GM18511 (cell line): ENCODE results near the gene C3orf22.
"Not testable (repeated sequence)": the region's sequence is repeated elsewhere in the genome, so short reads cannot be mapped to it uniquely, and the experiment has no call there.

ENCODE experiments used
- ATAC-seq: cut with Tn5 transposase; IDR thresholded peaks from one replicate; pipeline ENCODE4 v1.9.1; 2021; ENCODE audit warnings: mild to moderate bottlenecking, moderate library complexity; ENCODE audit not compliant: unreplicated experiment

C3orf22 gene

GRCh38 chr3:126544596-126545281, 14.0 kb downstream of the C3orf22 start:
- no peak for ATAC-seq

- no peak for ATAC-seq
Observed at GRCh38 chr3:126543457-126544061, 15.2 kb downstream of the C3orf22 start.

- no peak for ATAC-seq
Observed at GRCh38 chr3:126542340-126543241, 16.1 kb downstream of the C3orf22 start.

GRCh38 chr3:126541628-126542339, 16.9 kb downstream of the C3orf22 start:
- ATAC-seq = no peak

- no peak for ATAC-seq
Observed at GRCh38 chr3:126540951-126541627, 17.6 kb downstream of the C3orf22 start.

GRCh38 chr3:126540342-126540849, 18.3 kb downstream of the C3orf22 start:
- ATAC-seq = no peak

- no peak for ATAC-seq
Observed at GRCh38 chr3:126539558-126540250, 19.0 kb downstream of the C3orf22 start.

- no peak for ATAC-seq
Observed at GRCh38 chr3:126538966-126539365, 19.8 kb downstream of the C3orf22 start.

GRCh38 chr3:126538316-126538715, 20.4 kb downstream of the C3orf22 start:
- ATAC-seq = no peak

GRCh38 chr3:126537730-126538281, 20.9 kb downstream of the C3orf22 start:
- no peak for ATAC-seq

GRCh38 chr3:126537116-126537729, 21.5 kb downstream of the C3orf22 start:
- ATAC-seq = no peak

GRCh38 chr3:126536126-126536525, 22.6 kb downstream of the C3orf22 start:
- ATAC-seq = no peak

- no peak for ATAC-seq
Observed at GRCh38 chr3:126535636-126536035, 23.1 kb downstream of the C3orf22 start.

GRCh38 chr3:126534716-126535115, 24.0 kb downstream of the C3orf22 start:
- not testable (repeated sequence) for ATAC-seq

GRCh38 chr3:126533506-126533905, 25.2 kb downstream of the C3orf22 start:
- no peak for ATAC-seq

- no peak for ATAC-seq
Observed at GRCh38 chr3:126531051-126531330, 27.7 kb downstream of the C3orf22 start.

GRCh38 chr3:126530171-126531050, 28.3 kb downstream of the C3orf22 start:
- no peak for ATAC-seq

GRCh38 chr3:126529585-126530170, 29.1 kb downstream of the C3orf22 start:
- ATAC-seq = no peak
